Coronary artery (tissue), 2 donors: Measurements from ENCODE around the gene PADI6.
A peak's percentile ranks its signal among the peaks of the same experiment; 100 is the strongest.
"Not testable (repeated sequence)": the region's sequence is repeated elsewhere in the genome, so short reads cannot be mapped to it uniquely, and the experiment has no call there.

Experiments
- DNase-seq: peaks from one replicate; pipeline ENCODE4 v3.0.0-alpha.2; 2017; ENCODE audit warnings: low spot score
- H3K27ac ChIP-seq, 2 donors: fragments of 200-600 bp; sonication (generic); one replicate each; pipeline ENCODE4 v1.5.1; 2016 to 2019
- H3K4me3 ChIP-seq: fragments of 200-600 bp; sonication (generic); 2 replicates; pipeline ENCODE4 v1.5.1; 2016; ENCODE audit warnings: mild to moderate bottlenecking, moderate library complexity
- TF ChIP-seq, protein P1 (sequence below): fragments of 200-600 bp; sonication (generic); IDR thresholded peaks from one replicate; pipeline ENCODE4 v1.5.1; 2019; ENCODE audit warnings: antibody characterized with exemption

PADI6 gene

DNA sequence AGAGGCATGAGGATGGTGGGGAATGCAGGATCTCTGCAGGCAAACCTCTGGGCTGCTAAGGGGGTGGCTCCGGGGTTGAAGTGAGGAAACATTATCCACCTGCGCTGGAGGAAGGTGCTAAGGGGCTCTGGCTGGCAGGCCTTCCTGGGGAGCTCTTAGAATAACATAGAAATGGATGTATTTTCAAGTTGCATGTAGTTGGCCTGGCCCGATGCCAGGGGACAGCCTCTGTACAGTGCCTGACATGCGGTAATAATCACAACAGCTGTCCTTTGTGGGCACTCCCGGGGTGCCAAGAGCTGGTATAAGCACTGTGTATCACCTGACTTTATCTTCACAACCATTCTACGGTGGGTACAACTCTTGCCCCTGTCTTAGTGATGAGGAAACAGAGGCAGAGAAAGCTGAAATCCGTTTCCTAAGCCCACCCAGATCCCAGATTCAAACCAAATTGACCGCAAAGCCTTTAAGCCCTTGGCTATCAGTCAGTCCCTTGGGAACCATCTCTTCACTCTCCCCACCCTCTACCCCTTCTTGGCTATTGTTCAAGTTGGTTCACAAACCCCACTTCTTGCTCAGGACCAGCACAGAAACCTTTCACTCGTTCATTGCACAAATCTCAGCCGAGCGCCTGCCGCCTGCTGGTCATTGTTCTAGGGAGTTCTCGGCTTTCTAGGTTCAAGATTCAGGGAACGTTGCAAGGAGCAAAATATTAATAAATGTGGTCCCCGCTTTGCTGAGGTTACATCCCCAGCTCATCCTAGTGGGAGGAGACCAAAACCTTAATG lies 33.1 kb upstream of the PADI6 start:
- Histone ChIP-seq H3K27ac (no peak overlapping the region), H3K4me3 (no peak overlapping the region)
- DNase-seq = no peak
- TF ChIP-seq, protein P1, sequence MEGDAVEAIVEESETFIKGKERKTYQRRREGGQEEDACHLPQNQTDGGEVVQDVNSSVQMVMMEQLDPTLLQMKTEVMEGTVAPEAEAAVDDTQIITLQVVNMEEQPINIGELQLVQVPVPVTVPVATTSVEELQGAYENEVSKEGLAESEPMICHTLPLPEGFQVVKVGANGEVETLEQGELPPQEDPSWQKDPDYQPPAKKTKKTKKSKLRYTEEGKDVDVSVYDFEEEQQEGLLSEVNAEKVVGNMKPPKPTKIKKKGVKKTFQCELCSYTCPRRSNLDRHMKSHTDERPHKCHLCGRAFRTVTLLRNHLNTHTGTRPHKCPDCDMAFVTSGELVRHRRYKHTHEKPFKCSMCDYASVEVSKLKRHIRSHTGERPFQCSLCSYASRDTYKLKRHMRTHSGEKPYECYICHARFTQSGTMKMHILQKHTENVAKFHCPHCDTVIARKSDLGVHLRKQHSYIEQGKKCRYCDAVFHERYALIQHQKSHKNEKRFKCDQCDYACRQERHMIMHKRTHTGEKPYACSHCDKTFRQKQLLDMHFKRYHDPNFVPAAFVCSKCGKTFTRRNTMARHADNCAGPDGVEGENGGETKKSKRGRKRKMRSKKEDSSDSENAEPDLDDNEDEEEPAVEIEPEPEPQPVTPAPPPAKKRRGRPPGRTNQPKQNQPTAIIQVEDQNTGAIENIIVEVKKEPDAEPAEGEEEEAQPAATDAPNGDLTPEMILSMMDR = no peak

DNA sequence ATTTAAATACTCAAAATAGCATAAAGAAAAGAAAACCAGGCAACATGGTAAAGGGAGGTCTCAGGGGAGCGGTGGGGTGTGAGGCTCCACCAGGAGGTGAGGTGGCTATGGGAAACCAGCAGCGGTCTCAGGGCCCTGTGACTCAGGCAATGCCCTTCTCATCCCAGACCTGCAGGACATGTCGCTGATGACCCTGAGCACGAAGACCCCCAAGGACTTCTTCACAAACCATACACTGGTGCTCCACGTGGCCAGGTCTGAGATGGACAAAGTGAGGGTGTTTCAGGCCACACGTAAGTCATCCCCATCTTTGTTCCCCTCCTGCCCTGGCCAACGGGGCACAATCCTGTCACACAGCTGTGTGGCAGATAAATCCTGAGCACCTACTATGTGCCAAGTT lies 32.5 kb upstream of the PADI6 start:
- DNase-seq = no peak
- TF ChIP-seq, protein P1 = no peak
- Histone ChIP-seq H3K27ac (no peak overlapping the region), H3K4me3 (no peak overlapping the region)

DNA sequence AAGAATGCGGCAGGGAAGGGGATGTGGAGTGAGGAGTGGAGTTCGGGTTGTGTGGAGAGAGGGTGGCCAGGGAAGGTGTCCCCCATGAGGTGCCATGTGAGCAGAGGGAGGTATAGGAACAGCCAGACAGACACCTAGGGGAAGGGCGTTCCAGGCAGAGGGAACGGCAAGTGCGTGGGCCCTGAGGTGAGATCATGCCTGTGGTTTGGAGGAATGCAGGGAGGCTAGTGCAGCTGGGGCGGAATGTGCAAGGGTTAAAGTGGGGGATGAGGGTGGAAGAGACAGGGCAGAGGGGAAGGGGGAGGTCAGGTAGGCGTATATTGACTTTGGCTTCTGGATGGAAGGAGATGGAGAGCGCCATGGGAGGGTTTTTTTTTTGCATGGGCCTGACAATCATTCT lies 31.6 kb upstream of the PADI6 start:
- Histone ChIP-seq H3K4me3 (no peak overlapping the region), H3K27ac (no peak overlapping the region)
- no peak for DNase-seq
- TF ChIP-seq, protein P1 = no peak

DNA sequence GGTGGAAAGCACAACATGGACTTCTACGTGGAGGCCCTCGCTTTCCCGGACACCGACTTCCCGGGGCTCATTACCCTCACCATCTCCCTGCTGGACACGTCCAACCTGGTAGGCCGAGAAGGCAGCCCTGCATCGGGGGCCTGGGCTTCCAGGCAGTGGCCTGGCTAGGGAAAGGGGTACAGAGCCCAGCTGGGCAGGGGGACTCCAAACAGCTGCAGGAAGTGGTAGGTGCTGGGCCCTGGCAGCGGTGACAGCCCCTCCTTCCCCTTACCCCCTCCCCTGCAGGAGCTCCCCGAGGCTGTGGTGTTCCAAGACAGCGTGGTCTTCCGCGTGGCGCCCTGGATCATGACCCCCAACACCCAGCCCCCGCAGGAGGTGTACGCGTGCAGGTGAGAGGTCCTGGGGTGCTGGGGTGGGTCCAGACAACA lies 30.0 kb upstream of the PADI6 start:
- H3K27ac ChIP-seq = no peak overlapping the region
- TF ChIP-seq, protein P1 = no peak
- no peak for DNase-seq

DNA sequence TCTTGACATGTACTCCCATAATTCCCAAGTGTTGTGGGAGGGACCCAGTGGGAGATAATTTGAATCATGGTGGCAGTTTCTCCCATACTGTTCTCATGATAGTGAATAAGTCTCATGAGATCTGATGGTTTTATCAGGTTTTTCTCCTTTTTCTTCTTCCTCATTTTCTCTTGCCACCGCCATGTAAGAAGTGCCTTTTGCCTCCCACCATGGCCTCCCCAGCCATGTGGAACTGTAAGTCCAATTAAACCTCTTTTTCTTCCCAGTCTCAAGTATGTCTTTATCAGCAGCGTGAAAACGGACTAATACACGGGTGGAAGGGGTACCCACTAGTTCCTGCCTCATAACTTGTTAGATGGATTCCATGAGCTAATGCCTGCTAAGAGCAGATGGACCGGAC lies 26.5 kb upstream of the PADI6 start:
- DNase-seq, H3K4me3 ChIP-seq, H3K27ac ChIP-seq: not testable (repeated sequence)

More for the DNA sequence above, 30.0 kb upstream of the PADI6 start:
- H3K4me3 ChIP-seq = no peak overlapping the region

DNA sequence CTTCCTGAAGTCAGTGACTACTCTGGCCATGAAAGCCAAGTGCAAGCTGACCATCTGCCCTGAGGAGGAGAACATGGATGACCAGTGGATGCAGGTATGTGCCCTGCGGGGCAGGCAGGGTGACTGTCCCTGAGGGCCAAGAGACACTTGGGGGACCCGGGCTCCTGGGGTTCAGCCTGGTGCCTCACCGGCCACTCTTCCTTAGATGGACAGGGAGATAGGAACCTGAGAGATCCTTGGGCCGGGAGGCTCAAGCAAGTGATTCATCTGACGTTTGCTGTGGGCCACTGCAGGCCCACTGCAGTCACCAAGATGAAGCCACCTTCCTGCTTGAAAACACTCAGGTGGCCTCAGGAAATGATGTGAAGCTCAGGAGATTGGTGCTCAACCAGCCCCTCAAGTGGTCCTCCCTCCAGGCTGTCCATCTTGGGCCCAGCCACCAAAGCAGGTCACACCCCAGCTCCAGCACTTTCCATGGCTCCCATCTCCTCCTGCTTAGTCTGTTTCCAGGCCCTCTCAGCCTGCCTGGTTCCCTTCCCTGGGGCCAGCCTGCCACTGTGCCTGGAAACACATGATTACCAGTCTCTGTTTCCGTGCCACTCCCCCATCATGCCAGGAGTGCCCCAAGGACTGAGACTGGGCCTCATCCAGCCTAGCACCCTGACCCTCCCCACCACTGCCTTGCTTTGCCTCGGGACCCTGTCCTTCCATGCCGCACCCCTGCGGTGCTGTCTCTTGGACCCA lies 25.8 kb upstream of the PADI6 start:
- no peak overlapping the region for H3K27ac ChIP-seq
- no peak overlapping the region for H3K4me3 ChIP-seq
- TF ChIP-seq, protein P1 = no peak
- no peak for DNase-seq

DNA sequence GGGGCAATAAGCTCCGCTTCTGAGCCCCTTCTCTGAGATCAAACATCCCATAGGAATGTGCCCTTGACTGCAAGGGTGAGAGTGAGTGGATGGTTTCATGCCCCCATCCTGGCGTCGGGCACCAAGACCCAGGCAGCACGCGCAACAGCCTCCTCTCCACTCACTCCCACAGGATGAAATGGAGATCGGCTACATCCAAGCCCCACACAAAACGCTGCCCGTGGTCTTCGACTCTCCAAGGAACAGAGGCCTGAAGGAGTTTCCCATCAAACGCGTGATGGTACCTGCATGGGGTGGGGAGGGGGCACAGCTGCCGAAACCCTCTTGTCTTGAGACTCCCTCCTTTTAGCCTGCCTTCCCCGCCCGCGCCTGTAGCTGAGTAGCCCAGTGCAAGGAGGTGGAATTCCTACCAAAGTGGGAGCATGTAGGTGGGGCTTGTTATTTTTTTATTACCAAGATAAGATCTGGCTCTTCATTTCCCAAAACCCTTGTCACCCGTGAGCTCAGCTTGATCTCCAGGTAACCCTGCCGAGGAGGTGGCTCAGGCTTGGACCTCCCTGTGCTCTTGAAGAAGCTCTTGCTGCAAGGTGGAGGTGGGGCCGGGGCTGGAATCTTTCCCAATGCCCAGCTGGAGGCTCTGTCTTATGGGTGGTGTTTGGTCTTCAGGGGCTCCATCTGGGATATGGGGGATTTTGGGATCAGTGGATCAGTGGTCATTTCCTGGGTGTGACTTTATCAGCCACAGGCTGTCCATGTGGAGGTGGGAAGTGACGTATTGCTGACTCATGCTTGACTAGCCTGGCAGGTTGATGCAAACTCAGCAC lies 24.0 kb upstream of the PADI6 start:
- no peak overlapping the region for H3K4me3 ChIP-seq
- TF ChIP-seq, protein P1 = no peak
- H3K27ac ChIP-seq = no peak overlapping the region
- peak; percentile 62 for DNase-seq
